Astrocyte (in vitro differentiated cells and primary cell): ENCODE results near the gene PGRMC2. TPM values are rescaled to one million over a fixed set of nuclear protein-coding genes. Genes with fewer than 3 reads are reported as not detected.
A peak's percentile ranks its signal among the peaks of the same experiment; 100 is the strongest.

ENCODE experiments used
- DNase-seq: peaks from one replicate; pipeline ENCODE4 v3.0.0-alpha.2; 2010; ENCODE audit warnings: low read depth
- FAIRE-seq: peaks from 2 replicates; lab custom pipeline; 2011; peaks lifted over from hg19 to GRCh38; lab: Jason Lieb, UNC
- H2AFZ ChIP-seq: 2 replicates; pipeline ENCODE4 v1.6.0; 2012; ENCODE audit warnings: low read depth, low read length, inconsistent platforms
- H3K27ac ChIP-seq: 2 replicates; pipeline ENCODE4 v1.5.1; 2011; ENCODE audit warnings: low read depth, low read length, inconsistent platforms
- H3K27me3 ChIP-seq: 2 replicates; pipeline ENCODE4 v1.6.0; 2011; ENCODE audit warnings: low read length, inconsistent platforms; ENCODE audit not compliant: insufficient read depth
- H3K36me3 ChIP-seq: 2 replicates; pipeline ENCODE4 v1.5.1; 2011; ENCODE audit warnings: low read length, inconsistent platforms; ENCODE audit not compliant: insufficient read depth
- H3K4me1 ChIP-seq: 2 replicates; pipeline ENCODE4 v1.5.1; 2011; ENCODE audit warnings: low read length, inconsistent platforms; ENCODE audit not compliant: insufficient read depth
- H3K4me2 ChIP-seq: 2 replicates; pipeline ENCODE4 v1.6.0; 2012; ENCODE audit warnings: low read length, inconsistent platforms
- H3K4me3 ChIP-seq: 2 replicates; pipeline ENCODE4 v1.5.1; 2011; ENCODE audit warnings: low read depth, mild to moderate bottlenecking, low read length, inconsistent platforms; ENCODE audit not compliant: insufficient read depth
- H3K79me2 ChIP-seq: 2 replicates; pipeline ENCODE4 v1.6.0; 2012; ENCODE audit warnings: mild to moderate bottlenecking, low read length, inconsistent platforms; ENCODE audit not compliant: insufficient read depth
- H3K9ac ChIP-seq: 2 replicates; pipeline ENCODE4 v1.6.0; 2012; ENCODE audit warnings: mild to moderate bottlenecking, low read length, inconsistent platforms
- H3K9me3 ChIP-seq: 2 replicates; pipeline ENCODE4 v1.5.1; 2012; ENCODE audit warnings: low read depth, mild to moderate bottlenecking, low read length, inconsistent platforms; ENCODE audit not compliant: insufficient read depth
- H4K20me1 ChIP-seq: 2 replicates; pipeline ENCODE4 v1.6.0; 2012; ENCODE audit warnings: low read length, inconsistent platforms; ENCODE audit not compliant: insufficient read depth
- H3K27ac Mint-ChIP-seq: one replicate; pipeline ENCODE4 v1.8.0; 2021; ENCODE audit warnings: mild to moderate bottlenecking, mixed read lengths; ENCODE audit not compliant: unreplicated experiment
- H3K27me3 Mint-ChIP-seq: one replicate; pipeline ENCODE4 v1.8.0; 2021; ENCODE audit warnings: low read depth, mixed read lengths; ENCODE audit not compliant: unreplicated experiment
- H3K36me3 Mint-ChIP-seq: one replicate; pipeline ENCODE4 v1.8.0; 2021; ENCODE audit warnings: low read depth, mixed read lengths; ENCODE audit not compliant: unreplicated experiment
- H3K4me1 Mint-ChIP-seq: one replicate; pipeline ENCODE4 v1.8.0; 2021; ENCODE audit warnings: low read depth, mixed read lengths; ENCODE audit not compliant: unreplicated experiment
- H3K4me3 Mint-ChIP-seq: one replicate; pipeline ENCODE4 v1.8.0; 2021; ENCODE audit warnings: mild to moderate bottlenecking, moderate library complexity, mixed read lengths; ENCODE audit not compliant: unreplicated experiment
- H3K9me3 Mint-ChIP-seq: one replicate; pipeline ENCODE4 v1.8.0; 2021; ENCODE audit warnings: mild to moderate bottlenecking, mixed read lengths; ENCODE audit not compliant: unreplicated experiment
- CTCF ChIP-seq: IDR thresholded peaks from 2 replicates; pipeline ENCODE4 v1.5.1; 2011; ENCODE audit warnings: low read depth, mild to moderate bottlenecking, inconsistent platforms, low read length, moderate library complexity; ENCODE audit not compliant: insufficient read depth
- EZH2 ChIP-seq: IDR thresholded peaks from 2 replicates; pipeline ENCODE4 v1.6.1; 2012; ENCODE audit warnings: mild to moderate bottlenecking, low read length, inconsistent platforms; ENCODE audit not compliant: insufficient read depth
- total RNA-seq: library from RNA; stranded (reverse); gene quantifications from 2 replicates; pipeline ENCODE4 v1.2.1, GENCODE V29; 2021

Gene PGRMC2
- total RNA-seq, 1 donor from 2014 or later = 158 TPM

DNA sequence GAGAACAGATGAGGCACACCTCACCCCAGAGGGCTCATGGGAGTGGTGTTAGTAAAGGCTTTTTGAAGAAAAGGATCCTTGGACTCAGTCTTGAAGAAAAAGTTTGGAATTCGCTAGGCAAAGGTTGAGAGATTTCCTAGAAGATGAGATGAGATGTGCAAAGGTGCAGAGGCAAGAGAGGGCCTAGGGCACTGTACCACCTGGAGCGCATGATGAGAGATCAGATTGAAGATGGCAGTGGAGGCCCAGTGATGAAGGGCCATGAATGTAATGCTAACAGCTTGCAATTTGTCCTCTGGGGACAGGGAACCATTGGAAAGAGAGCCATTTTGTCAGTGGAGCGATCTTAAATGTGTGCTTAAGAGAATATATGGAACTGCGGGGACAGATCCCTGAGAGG is 45.0 kb downstream of the PGRMC2 start:
- H3K9me3 Mint-ChIP-seq = peaks cover 19% of the 10 kb centered on the region
- TF ChIP-seq EZH2 (no peak), CTCF (no peak)

GRCh38 chr4:128241981-128242380 is 45.6 kb downstream of the PGRMC2 start:
- no peaks in the 10 kb centered on the region for H3K36me3 ChIP-seq
- no peaks in the 10 kb centered on the region for H4K20me1 ChIP-seq
- H3K36me3 Mint-ChIP-seq = peaks cover 8% of the 10 kb centered on the region
- FAIRE-seq (no peak), DNase-seq (no peak)
- no peaks in the 10 kb centered on the region for H3K27me3 Mint-ChIP-seq
- TF ChIP-seq CTCF (no peak), EZH2 (no peak)
- H3K27ac Mint-ChIP-seq = peak overlapping the region; percentile 92
- peaks cover 17% of the 10 kb centered on the region for H3K4me1 ChIP-seq
- no peaks in the 10 kb centered on the region for H3K79me2 ChIP-seq
- peaks cover 19% of the 10 kb centered on the region for H3K4me1 Mint-ChIP-seq
- H3K4me3 ChIP-seq = no peak overlapping the region
- H3K4me3 Mint-ChIP-seq = no peak overlapping the region
- H3K27me3 ChIP-seq = no peaks in the 10 kb centered on the region
- H3K4me2 ChIP-seq = peak overlapping the region; percentile 43
- H3K9ac ChIP-seq = peak overlapping the region; percentile 40
- peak overlapping the region; percentile 80 for H3K27ac ChIP-seq
- no peaks in the 10 kb centered on the region for H3K9me3 ChIP-seq
- no peak overlapping the region for H2AFZ ChIP-seq
- peaks cover 19% of the 10 kb centered on the region for H3K9me3 Mint-ChIP-seq

More for the DNA sequence above, 45.0 kb downstream of the PGRMC2 start:
- FAIRE-seq = no peak
- Histone ChIP-seq H2AFZ (no peak overlapping the region), H3K27ac (peak overlapping the region; percentile 80), H3K27me3 (no peaks in the 10 kb centered on the region), H3K79me2 (no peaks in the 10 kb centered on the region), H3K4me1 (peaks cover 17% of the 10 kb centered on the region), H3K9me3 (no peaks in the 10 kb centered on the region), H3K4me2 (no peak overlapping the region), H3K36me3 (no peaks in the 10 kb centered on the region), H3K9ac (no peak overlapping the region), H4K20me1 (no peaks in the 10 kb centered on the region), H3K4me3 (no peak overlapping the region)
- H3K4me1 Mint-ChIP-seq = peaks cover 19% of the 10 kb centered on the region
- no peak overlapping the region for H3K4me3 Mint-ChIP-seq
- peaks cover 8% of the 10 kb centered on the region for H3K36me3 Mint-ChIP-seq
- peak overlapping the region; percentile 28 for H3K27ac Mint-ChIP-seq
- no peak for DNase-seq
- H3K27me3 Mint-ChIP-seq = no peaks in the 10 kb centered on the region

DNA sequence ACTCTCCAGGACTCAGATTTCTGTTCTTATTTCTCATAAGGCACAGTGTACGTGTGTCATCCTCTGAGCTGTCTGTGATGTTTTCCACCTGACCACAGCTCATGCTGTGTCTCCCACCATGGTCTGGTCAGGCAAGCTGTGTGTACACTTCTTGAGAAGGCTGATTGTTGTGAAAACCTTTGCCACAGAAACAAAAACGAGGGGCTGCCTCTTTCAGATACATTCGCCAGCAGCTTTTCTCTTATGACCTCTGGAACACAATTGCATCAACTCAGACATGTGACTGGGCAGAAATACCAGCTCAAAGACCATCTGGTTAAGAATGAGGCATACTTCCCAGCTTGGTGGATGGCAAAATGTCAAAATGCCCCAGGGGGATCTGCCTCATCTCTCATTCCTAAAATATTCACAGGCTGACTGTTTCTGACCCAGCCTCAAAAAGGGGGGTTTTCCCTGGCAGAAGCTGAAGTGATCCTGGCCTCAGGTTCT is 46.1 kb downstream of the PGRMC2 start:
- H3K4me2 ChIP-seq = peak overlapping the region; percentile 43
- peak overlapping the region; percentile 80 for H3K27ac ChIP-seq
- H3K79me2 ChIP-seq = no peaks in the 10 kb centered on the region
- H3K27ac Mint-ChIP-seq = peak overlapping the region; percentile 92
- peaks cover 17% of the 10 kb centered on the region for H3K4me1 ChIP-seq
- no peak for TF ChIP-seq CTCF
- no peak for TF ChIP-seq EZH2
- peaks cover 17% of the 10 kb centered on the region for H3K9me3 Mint-ChIP-seq
- no peaks in the 10 kb centered on the region for H3K9me3 ChIP-seq
- peak overlapping the region; percentile 56 for H3K9ac ChIP-seq
- H3K36me3 Mint-ChIP-seq = peaks cover 8% of the 10 kb centered on the region
- H3K4me3 Mint-ChIP-seq = peak overlapping the region; percentile 18
- no peaks in the 10 kb centered on the region for H3K36me3 ChIP-seq
- H2AFZ ChIP-seq = peak overlapping the region; percentile 2
- DNase-seq (peak; percentile 91), FAIRE-seq (peak; percentile 26)
- H3K4me3 ChIP-seq = no peak overlapping the region
- H3K4me1 Mint-ChIP-seq = peaks cover 19% of the 10 kb centered on the region
- no peaks in the 10 kb centered on the region for H3K27me3 Mint-ChIP-seq
- no peaks in the 10 kb centered on the region for H4K20me1 ChIP-seq
- H3K27me3 ChIP-seq = no peaks in the 10 kb centered on the region
